HepG2 (cell line): ENCODE data around the gene EPN3. TPM values are rescaled to one million over a fixed set of nuclear protein-coding genes. Genes with fewer than 3 reads are reported as not detected.

ENCODE experiments used
- BRCA1 ChIP-seq: sonication (generic); formaldehyde crosslinking; IDR thresholded peaks from 2 replicates; pipeline ENCODE4 v1.4.0; 2020; ENCODE audit warnings: missing genetic modification reagents
- CBX5 ChIP-seq: sonication (generic); formaldehyde crosslinking; IDR thresholded peaks from 2 replicates; pipeline ENCODE4 v1.4.0; 2020; ENCODE audit warnings: missing genetic modification reagents, borderline replicate concordance
- ISL2 ChIP-seq: sonication (generic); formaldehyde crosslinking; IDR thresholded peaks from 2 replicates; pipeline ENCODE4 v1.5.0; 2020; ENCODE audit warnings: missing genetic modification reagents
- MYNN ChIP-seq: sonication (generic); formaldehyde crosslinking; IDR thresholded peaks from 2 replicates; pipeline ENCODE4 v1.4.0; 2020; ENCODE audit warnings: mild to moderate bottlenecking, low read depth, missing genetic modification reagents
- NFKBIZ ChIP-seq: IDR thresholded peaks from 2 replicates; pipeline ENCODE4 v1.6.1; 2018; ENCODE audit warnings: missing genetic modification reagents, missing compliant biosample characterization
- NFYC ChIP-seq: IDR thresholded peaks from 2 replicates; pipeline ENCODE4 v1.6.1; 2016; ENCODE audit warnings: missing genetic modification reagents, missing compliant biosample characterization
- POLR2G ChIP-seq: fragments of 200-400 bp; formaldehyde crosslinking; IDR thresholded peaks from 2 replicates; pipeline ENCODE4 v1.6.1; 2018; ENCODE audit warnings: mild to moderate bottlenecking, low read depth, low read length, moderate library complexity
- REL ChIP-seq: sonication (generic); formaldehyde crosslinking; conservative IDR thresholded peaks from 2 replicates; pipeline ENCODE4 v1.8.0; 2022; ENCODE audit warnings: mild to moderate bottlenecking, missing genetic modification reagents, moderate library complexity
- ZNF563 ChIP-seq: sonication (generic); formaldehyde crosslinking; IDR thresholded peaks from 2 replicates; pipeline ENCODE4 v1.8.0; 2022; ENCODE audit warnings: mild to moderate bottlenecking, moderate library complexity, missing genetic modification reagents
- ZNF569 ChIP-seq: sonication (generic); formaldehyde crosslinking; IDR thresholded peaks from 2 replicates; pipeline ENCODE4 v1.5.0; 2020; ENCODE audit warnings: mild to moderate bottlenecking, missing genetic modification reagents, moderate library complexity, borderline replicate concordance
- ZNF652 ChIP-seq: IDR thresholded peaks from 2 replicates; pipeline ENCODE4 v1.6.1; 2016; ENCODE audit warnings: low read depth, borderline replicate concordance
- ZNF773 ChIP-seq: sonication (generic); formaldehyde crosslinking; IDR thresholded peaks from 2 replicates; pipeline ENCODE4 v1.4.0; 2020; ENCODE audit warnings: missing genetic modification reagents, borderline replicate concordance
- ZNF816 ChIP-seq: sonication (generic); formaldehyde crosslinking; IDR thresholded peaks from 2 replicates; pipeline ENCODE4 v1.8.0; 2022; ENCODE audit warnings: missing genetic modification reagents, mild to moderate bottlenecking, borderline replicate concordance
- polyA plus RNA-seq, 8 experiments: library from polyadenylated mRNA; depleted of rRNA in 3 of 8; stranded (reverse) in 7 of 8; unstranded in 1 of 8; fragments of >200 nt; fragmentation: Illumina TruSeq in 4 of 8; extraction: Trizol in 4 of 8; gene quantifications; 2 replicates each; pipeline versions ENCODE4 v1.2.1 to v1.2.3, GENCODE V29; 2011 to 2016; ENCODE audit warnings: low read depth in 4 of 8, missing spikeins in 1 of 8, mixed read lengths in 1 of 8; ENCODE audit not compliant: insufficient read depth in 1 of 8
- total RNA-seq, 5 experiments: library from RNA; depleted of rRNA; stranded (reverse); fragments of >200 nt; fragmentation: Illumina TruSeq; extraction: Trizol; gene quantifications; 2 replicates each; pipeline ENCODE4 v1.2.3, GENCODE V29; 2016; ENCODE audit warnings: low read depth in 1 of 5
- TF ChIP-seq, protein P1 (sequence below): sonication (generic); formaldehyde crosslinking; IDR thresholded peaks from 2 replicates; pipeline ENCODE4 v1.4.0; 2020; ENCODE audit warnings: missing genetic modification reagents
- TF ChIP-seq, protein P2 (sequence below): sonication (generic); formaldehyde crosslinking; IDR thresholded peaks from 2 replicates; pipeline ENCODE4 v1.5.0; 2020; ENCODE audit warnings: missing genetic modification reagents
- TF ChIP-seq, protein P3 (sequence below): sonication (generic); formaldehyde crosslinking; IDR thresholded peaks from 2 replicates; pipeline ENCODE4 v1.4.0; 2020; ENCODE audit warnings: missing genetic modification reagents, mild to moderate bottlenecking, borderline replicate concordance

The EPN3 gene
- total and polyA plus RNA-seq, 2 of the 13 experiments (the other 11 are each of a cell fraction or from before 2014, with no cell fraction given): 0.11 to 0.95 TPM

DNA sequence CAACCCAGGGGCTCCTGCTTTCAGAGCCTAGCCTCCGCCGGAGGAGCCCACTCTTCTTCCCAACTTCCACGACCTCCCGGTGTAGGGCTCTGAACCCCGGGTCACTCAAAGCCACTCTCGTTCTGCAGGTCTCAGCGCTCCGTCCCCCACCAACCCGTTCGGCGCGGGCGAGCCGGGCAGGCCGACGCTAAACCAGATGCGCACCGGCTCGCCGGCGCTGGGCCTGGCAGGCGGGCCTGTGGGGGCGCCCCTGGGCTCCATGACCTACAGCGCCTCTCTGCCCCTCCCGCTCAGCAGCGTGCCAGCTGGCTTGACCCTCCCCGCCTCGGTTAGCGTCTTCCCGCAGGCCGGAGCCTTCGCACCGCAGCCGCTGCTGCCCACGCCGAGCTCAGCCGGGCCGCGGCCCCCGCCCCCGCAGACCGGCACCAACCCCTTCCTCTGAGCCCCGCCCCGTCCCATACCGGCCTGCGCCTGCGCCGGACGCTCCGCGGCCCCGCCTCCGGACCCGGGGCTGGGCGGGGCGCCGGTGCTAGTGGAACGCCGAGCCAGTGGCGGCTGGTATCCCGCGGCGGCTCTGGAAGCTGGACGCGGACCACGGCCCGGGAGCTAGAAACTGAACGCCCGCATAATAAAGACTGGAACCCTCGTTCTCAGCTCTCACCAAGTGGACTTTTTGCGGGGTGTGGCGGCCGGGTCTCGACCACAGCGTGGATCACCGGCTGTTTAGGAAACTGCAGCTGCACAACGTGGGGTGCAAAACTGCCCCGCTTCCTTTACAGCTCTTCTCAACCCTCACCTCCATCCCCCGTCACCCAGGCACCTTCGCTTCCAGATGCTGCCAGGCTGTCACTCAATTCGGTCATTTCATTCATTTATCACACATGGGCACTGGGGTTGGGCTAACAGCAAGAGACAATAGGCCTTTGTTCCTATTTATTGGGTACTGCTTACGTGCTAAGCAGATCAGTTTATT is 9.5 kb downstream of the EPN3 start (continued):
- TF ChIP-seq ZNF773 (CRISPR knock-in tag) (peak; percentile 53; the same call in 1 of the 2 replicates), NFKBIZ (0 out of 2 replicates have a peak, but pooled peaks have one; percentile 27), CBX5 (CRISPR knock-in tag) (no peak), BRCA1 (CRISPR knock-in tag) (no peak), REL (CRISPR knock-in tag) (no peak; the same call in 1 of the 2 replicates), ZNF816 (CRISPR knock-in tag) (no peak), ZNF569 (CRISPR knock-in tag) (0 out of 2 replicates have a peak, but pooled peaks have one; percentile 71), NFYC (CRISPR knock-in tag) (no peak), ISL2 (CRISPR knock-in tag) (no peak; the same call in 1 of the 2 replicates), MYNN (CRISPR knock-in tag) (no peak), ZNF563 (CRISPR knock-in tag) (peak; percentile 88), POLR2G (peak; percentile 92), ZNF652 (CRISPR knock-in tag) (no peak)
- TF ChIP-seq, protein P1, sequence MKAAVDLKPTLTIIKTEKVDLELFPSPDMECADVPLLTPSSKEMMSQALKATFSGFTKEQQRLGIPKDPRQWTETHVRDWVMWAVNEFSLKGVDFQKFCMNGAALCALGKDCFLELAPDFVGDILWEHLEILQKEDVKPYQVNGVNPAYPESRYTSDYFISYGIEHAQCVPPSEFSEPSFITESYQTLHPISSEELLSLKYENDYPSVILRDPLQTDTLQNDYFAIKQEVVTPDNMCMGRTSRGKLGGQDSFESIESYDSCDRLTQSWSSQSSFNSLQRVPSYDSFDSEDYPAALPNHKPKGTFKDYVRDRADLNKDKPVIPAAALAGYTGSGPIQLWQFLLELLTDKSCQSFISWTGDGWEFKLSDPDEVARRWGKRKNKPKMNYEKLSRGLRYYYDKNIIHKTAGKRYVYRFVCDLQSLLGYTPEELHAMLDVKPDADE (CRISPR knock-in tag): peak; percentile 94; the same call in 1 of the 2 replicates
- TF ChIP-seq, protein P2, sequence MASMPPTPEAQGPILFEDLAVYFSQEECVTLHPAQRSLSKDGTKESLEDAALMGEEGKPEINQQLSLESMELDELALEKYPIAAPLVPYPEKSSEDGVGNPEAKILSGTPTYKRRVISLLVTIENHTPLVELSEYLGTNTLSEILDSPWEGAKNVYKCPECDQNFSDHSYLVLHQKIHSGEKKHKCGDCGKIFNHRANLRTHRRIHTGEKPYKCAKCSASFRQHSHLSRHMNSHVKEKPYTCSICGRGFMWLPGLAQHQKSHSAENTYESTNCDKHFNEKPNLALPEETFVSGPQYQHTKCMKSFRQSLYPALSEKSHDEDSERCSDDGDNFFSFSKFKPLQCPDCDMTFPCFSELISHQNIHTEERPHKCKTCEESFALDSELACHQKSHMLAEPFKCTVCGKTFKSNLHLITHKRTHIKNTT: no peak
- TF ChIP-seq, protein P3, sequence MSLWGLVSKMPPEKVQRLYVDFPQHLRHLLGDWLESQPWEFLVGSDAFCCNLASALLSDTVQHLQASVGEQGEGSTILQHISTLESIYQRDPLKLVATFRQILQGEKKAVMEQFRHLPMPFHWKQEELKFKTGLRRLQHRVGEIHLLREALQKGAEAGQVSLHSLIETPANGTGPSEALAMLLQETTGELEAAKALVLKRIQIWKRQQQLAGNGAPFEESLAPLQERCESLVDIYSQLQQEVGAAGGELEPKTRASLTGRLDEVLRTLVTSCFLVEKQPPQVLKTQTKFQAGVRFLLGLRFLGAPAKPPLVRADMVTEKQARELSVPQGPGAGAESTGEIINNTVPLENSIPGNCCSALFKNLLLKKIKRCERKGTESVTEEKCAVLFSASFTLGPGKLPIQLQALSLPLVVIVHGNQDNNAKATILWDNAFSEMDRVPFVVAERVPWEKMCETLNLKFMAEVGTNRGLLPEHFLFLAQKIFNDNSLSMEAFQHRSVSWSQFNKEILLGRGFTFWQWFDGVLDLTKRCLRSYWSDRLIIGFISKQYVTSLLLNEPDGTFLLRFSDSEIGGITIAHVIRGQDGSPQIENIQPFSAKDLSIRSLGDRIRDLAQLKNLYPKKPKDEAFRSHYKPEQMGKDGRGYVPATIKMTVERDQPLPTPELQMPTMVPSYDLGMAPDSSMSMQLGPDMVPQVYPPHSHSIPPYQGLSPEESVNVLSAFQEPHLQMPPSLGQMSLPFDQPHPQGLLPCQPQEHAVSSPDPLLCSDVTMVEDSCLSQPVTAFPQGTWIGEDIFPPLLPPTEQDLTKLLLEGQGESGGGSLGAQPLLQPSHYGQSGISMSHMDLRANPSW: no peak
